ENCODE data around the gene PLOD1.
"Not testable (repeated sequence)": the region's sequence is repeated elsewhere in the genome, so short reads cannot be mapped to it uniquely, and the experiment has no call there.

Gene PLOD1

DNA sequence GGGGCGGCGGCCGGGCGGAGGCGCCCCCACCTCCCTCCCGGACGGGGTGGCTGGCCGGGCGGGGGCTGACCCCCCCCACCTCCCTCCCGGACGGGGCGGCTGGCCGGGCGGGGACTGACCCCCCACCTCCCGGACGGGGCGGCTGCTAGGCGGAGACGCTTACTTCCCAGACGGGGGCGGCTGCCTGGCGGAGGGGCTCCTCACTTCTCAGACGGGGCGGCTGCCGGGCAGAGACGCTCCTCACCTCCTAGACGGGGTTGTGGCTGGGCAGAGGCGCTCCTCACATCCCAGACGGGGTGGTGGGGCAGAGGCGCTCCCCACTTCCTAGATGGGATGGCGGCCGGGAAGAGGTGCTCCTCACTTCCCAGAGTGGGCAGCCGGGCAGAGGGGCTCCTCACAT is 73.8 kb downstream of the PLOD1 start:
- DNase-seq = not testable (repeated sequence)

DNA sequence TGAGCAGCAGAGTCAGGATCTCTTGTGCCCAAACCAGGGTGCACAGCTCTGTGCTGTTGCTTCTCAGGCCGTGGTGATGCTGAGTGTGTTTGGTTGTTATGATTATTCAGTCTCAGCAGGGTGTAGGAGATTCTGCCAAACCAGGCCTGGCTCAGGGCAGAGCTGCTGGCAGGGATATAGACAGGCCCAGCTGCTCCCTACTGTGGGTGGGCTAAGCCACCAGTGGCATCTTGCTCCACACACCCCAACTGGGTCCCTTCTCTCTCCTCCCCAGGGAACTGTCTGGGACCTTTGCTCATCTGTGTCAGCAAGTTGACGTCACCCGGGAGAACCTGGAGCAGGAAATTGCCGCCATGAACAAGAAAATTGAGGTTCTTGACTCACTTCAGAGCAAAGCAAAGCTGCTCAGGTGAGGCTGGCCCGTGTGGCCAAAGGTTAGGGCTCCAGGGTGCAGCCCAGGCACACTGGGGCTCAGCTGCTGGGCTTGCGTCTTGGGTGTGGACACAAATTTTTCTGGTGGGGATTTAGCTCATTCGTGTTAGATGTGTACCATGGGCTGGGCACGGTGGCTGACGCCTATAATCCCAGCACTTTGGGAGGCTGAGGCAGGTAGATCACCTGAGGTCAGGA is 74.9 kb downstream of the PLOD1 start:
- DNase-seq = peak; percentile 45 to 61

DNA sequence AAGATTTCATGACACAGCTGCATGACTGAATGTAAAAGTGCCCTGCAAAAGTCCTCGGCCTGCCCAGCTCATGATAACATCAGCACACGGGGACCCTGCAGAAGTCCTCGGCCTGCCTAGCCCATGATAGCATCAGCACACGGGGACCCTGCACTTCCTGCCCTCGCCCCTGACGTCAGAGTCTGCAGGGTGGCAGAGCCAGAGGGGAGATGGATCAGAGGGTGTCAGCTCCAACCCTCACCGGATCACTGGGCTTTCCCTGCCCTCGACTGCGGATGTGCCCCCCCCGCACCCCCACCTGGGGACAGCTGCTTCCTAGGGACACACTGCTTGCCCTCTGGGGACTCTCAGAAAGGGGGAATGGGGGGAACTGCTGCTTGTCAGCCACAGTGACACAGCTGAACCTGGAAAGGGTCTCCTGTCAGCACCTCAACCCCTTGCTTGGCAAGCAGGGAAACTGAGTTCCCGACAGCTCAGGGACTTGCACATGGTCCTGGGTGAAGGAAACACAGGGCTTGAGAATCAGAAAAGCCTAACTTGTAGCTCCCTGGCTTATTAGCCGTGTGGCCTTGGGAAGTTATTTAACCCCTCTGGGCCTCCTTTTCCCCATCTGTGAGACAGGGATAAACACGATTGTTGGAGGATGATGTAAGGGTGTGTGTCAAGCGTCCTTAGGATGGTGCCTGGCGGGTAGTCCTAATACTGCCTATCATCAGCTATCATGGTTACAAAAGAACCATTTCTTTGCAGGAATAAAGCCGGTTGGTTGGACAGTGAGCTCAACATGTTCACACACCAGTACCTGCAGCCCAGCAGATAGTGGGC is 76.4 kb downstream of the PLOD1 start:
- no peak for DNase-seq

DNA sequence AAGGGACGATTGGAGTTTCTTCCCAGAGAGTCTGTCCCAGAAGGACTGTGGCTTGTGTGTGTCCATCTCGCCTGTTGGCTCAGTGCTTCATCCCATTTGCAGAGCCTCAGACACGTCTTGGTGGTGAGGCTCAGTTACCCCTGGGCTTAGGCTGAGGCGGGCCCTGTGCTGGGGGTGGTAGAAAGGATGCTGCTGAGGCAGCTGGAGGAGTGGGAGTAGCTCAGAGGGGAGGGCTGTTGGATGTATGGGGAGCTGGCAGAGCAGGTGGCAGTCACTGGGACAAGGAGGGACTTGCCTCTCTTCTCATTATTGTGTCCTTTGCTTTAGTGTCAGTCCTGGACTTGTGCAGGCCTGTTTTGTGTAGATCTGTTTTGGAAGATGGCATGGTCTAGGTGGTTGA is 77.5 kb downstream of the PLOD1 start:
- DNase-seq = no peak

DNA sequence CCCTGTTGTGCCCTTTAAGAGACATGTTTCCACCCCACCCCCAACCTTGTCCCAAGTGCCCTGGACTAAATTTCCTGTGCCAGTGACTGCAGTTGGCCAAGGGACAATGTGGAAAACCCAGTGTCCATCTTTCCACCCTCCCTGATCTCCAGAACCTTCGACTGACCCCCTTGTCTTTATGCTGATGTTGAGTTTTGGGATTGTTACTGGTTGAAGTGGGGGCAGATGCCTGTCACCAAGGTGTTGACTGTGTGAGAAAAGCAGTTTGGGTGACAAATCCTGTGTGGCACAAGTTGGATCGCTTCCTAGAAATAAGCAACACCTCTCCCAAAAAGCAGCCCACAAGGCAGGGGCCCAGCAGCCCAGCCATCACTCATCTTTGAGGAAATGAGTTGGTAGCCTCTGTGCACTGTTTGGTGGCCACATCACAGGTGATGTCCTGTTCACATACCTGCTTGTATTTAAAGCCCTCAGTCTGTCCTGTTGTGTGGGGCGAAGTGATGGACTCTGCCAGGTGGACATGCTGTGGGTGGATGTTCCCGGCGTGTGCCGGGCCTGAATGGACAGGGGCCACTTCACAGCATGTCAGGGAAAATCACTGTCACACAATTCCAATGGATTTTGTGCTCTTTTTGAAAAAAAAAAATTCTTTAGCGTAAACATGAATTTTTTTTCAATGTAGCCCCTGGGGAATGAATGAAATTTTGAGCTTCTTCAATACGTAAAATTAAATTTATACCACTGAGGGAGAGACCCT is 78.2 kb downstream of the PLOD1 start:
- DNase-seq = no peak

DNA sequence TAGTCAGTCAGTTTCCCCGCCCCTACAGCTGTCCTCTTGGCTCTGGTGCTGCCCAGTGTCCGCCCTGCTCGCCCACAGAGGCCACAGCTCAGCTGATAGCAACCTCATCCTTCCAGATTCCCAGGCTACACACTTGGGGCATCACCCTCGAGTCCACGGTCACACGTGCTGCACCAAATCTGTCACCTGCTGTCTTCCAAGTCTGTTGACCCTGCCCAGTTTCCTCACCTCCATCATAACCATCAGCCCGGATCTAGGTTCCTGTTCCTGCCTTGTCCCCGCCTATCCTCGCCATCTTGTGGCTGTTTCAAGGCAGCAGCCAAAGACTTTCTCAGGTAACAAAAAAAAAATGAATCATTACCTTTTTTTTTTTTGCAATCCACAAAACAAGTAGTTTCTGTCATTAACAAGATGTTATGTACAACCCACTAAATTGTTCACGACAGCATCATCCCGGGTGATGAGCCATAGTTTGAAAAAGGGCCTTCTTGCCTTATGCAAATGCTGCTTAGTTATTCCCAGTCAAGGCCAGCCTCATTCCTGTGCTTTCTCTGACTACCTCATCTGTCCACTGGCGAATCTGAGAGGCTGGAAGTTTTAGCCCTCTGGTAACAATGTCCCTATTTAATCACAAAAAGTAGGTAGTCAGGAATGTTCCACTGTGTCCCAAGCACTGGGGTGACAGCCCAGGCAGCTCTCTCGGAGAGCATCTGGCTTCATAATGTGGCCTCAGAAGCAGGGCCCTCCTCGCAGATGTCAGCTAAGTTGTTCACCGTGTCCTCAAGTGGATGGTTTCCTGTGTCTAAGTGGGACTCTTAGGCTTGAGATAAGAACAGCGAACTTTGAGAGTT is 79.8 kb downstream of the PLOD1 start:
- DNase-seq = no peak

DNA sequence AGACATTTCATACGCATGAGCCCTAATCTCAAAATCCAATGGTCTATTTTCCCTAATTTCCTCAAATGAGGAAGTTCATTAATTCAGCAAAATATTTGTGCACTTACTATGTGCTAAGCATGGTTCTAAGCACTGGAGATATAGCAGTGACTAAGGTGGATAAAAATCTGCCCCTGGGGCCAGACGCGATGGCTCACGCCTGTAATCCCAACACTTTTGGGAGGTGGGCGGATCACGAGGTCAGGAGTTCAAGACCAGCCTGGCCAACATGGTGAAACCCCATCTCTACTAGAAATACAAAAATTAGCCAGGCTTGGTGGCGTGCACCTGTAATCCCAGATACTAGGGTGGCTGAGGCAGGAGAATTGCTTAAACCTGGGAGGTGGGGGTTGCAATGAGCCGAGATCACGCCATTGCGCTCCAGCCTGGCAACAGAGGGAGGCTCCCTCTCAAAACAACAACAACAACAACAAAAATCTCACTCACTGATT is 80.5 kb downstream of the PLOD1 start:
- no peak for DNase-seq

DNA sequence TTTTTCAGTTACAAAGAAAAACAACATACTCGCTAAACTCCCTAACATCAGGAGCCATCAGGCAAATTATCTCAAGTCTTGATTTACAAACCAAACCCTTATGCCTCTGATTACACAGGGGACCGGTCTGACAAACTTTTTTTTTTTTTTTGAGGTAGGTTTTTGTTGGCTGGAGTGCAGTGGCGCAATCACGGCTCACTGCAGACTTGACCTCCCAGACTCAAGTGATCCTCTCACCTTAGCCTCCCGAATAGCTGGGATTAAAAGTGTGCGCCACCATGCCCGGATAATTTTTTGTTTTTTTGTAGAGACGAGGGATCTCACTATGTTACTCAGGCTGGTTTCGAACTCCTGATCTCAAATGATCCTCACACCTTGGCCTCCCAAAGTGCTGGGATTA is 81.0 kb downstream of the PLOD1 start:
- no peak for DNase-seq

DNA sequence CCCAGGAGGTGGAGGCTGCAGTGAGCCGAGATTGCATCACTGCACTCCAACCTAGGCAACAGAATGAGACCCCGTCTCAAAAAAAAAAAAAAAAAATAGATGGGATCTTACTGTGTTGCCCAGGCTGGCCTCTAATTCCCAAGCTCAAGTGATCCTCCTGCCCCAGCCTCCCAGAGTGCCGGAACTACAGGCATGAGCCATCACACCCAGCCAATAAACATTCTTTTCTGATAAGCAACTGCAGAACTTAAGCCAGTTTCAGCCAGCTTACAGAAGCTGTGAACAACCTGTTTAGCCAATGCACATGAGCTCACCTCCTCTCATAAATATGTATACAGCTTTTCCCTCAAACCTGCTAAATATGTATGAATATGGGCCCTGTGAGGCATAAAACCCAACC is 81.7 kb downstream of the PLOD1 start:
- no peak for DNase-seq

DNA sequence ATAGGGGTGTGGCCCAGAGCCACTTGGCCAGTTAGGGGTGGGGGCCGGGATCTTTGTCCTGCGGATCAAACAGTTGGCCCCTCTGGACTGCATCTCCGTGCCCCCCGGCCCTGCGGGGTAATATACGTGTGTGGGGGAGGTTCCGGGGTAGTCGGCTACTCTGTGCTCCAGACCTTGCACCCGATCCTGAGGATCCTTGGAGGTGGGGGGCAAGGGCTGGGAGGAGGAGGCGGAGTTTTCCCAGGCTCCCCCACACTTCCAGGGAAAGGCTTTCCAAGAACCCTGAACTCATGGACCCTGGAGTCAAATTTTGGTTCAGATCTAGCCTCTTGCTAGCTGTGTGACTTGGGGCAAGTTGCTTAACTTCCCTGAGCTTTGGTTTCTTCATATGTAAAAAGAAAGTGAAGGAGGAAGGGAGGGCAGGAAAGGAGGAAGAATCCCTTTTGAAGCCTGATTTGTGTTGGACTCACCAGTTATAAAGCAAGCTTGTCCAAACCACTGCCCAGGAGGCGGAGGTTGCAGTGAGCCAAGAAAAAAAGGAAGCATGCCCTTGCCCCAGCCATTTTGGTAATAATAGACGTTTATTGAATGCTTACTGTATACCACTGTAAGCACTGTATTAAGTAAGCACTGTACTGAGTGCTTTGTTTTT is 85.5 kb downstream of the PLOD1 start:
- DNase-seq = no peak

DNA sequence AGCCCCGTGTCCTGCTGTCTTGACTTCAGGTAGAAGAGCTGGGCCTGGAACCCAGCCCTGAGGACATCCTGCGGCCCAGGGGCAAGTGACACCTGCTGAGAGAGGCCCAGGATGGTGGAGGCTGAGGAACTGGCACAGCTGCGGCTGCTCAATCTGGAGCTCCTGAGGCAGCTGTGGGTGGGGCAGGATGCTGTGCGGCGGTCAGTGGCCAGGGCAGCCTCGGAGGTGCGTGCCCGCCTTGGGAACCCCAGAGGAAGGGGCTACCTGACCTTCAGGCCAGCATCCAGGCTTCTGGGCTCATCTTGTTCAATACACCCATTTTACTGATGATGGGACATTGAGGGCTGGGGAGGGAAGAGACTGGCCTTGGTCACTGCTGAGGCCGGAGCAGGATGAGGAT is 87.1 kb downstream of the PLOD1 start:
- no peak for DNase-seq

DNA sequence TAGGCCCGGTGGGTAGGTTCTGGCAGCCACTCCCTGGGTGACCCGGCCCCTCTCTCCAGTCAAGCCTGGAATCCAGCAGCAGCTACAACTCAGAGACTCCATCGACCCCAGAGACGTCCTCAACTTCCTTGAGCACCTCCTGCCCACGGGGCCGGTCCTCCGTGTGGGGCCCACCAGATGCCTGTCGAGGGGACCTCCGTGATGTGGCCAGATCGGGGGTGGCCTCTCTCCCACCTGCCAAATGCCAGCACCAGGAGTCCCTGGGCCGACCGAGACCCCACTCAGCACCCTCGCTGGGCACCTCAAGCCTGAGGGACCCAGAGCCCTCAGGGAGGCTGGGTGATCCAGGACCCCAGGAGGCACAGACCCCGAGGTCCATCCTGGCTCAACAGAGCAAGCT is 87.5 kb downstream of the PLOD1 start:
- no peak for DNase-seq

All from NCI-H446 (cell line).